ENCODE measurements around the gene OSER1. TPM values are rescaled to one million over a fixed set of nuclear protein-coding genes. Genes with fewer than 3 reads are reported as not detected.

OSER1 gene
- total and polyA plus RNA-seq, 9 of the 15 experiments (the other 6 are each of a cell fraction or from before 2014, with no cell fraction given) = 15.5 to 57.3 (median 19.9) TPM

DNA sequence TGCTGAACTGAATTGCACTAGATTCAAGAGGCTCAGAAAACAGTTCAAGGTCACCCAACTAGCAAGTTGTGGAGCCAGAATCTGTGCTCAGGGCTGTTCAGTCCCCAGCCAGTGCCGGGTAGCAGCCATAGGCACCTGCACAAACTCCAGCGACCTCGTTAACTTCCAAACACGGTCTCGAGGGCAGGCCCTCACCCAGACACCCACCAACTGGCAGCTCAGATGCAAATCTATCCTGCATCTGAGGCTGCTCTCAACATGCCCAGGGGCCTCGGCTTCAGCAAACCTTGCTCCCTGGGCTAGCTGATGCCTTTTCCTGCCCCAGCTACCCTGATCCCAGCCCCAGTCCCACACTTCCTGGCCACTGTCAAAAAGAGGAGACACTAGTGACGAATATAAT lies 27.3 kb downstream of the OSER1 start (continued):
- TF ChIP-seq, protein P1, sequence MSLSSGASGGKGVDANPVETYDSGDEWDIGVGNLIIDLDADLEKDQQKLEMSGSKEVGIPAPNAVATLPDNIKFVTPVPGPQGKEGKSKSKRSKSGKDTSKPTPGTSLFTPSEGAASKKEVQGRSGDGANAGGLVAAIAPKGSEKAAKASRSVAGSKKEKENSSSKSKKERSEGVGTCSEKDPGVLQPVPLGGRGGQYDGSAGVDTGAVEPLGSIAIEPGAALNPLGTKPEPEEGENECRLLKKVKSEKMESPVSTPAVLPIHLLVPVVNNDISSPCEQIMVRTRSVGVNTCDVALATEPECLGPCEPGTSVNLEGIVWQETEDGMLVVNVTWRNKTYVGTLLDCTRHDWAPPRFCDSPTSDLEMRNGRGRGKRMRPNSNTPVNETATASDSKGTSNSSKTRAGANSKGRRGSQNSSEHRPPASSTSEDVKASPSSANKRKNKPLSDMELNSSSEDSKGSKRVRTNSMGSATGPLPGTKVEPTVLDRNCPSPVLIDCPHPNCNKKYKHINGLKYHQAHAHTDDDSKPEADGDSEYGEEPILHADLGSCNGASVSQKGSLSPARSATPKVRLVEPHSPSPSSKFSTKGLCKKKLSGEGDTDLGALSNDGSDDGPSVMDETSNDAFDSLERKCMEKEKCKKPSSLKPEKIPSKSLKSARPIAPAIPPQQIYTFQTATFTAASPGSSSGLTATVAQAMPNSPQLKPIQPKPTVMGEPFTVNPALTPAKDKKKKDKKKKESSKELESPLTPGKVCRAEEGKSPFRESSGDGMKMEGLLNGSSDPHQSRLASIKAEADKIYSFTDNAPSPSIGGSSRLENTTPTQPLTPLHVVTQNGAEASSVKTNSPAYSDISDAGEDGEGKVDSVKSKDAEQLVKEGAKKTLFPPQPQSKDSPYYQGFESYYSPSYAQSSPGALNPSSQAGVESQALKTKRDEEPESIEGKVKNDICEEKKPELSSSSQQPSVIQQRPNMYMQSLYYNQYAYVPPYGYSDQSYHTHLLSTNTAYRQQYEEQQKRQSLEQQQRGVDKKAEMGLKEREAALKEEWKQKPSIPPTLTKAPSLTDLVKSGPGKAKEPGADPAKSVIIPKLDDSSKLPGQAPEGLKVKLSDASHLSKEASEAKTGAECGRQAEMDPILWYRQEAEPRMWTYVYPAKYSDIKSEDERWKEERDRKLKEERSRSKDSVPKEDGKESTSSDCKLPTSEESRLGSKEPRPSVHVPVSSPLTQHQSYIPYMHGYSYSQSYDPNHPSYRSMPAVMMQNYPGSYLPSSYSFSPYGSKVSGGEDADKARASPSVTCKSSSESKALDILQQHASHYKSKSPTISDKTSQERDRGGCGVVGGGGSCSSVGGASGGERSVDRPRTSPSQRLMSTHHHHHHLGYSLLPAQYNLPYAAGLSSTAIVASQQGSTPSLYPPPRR (CRISPR knock-in tag; IDR thresholded peaks at IDR 0.05; ENCODE audit: borderline replicate concordance) = no peak
- TF ChIP-seq CTBP1 (IDR thresholded peaks at IDR 0.05; ENCODE audit: borderline replicate concordance) = no peak

DNA sequence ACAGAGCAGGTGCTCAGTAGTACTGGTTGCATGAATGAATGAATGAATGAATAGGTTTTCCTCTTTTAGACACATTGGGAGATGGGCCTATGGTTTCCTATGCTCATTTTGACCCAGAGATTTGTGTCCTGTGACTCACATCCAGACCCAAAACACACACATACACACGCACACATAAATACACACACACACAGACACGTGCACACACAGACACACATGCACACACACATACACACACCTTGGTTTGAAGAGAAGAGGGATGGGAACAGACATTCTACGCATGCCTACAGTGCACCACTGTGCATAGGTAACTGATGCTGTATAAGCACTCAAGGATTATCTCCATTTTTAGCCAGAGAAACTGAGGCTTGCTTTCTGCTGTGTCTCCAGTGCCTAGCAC lies 27.7 kb downstream of the OSER1 start:
- H2AFZ ChIP-seq (ENCODE audit: low read depth, low read length) = no peak overlapping the region
- in situ Hi-C loops (cut with MboI) (no loop called here), intact Hi-C loops (cut with micrococcal nuclease) (no loop called here)
- WGBS (ENCODE audit: insufficient coverage, low coverage, missing lambda C conversion rate) = 2% methylated on average over 3 of the region's 3 CpGs
- H3K27ac ChIP-seq (ENCODE audit: extremely low read depth, low read depth, low read length) = no peak overlapping the region
- DNase-seq (ENCODE audit: extremely low read depth in 1 of 4, low spot score in 3 of 4) (no peak), FAIRE-seq (no peak), ATAC-seq (no peak)
- H3K9ac ChIP-seq (ENCODE audit: insufficient read depth in 1 of 2, low read depth in 2 of 2, low read length in 2 of 2) = no peak overlapping the region
- no peaks in the 10 kb centered on the region for H3K9me3 ChIP-seq (replicated peaks; ENCODE audit: control insufficient read depth, insufficient read depth, low read depth, low read length)
- BruUV-seq (replicated peaks) = no TSS peak
- TF ChIP-seq ZNF24 (IDR thresholded peaks at IDR 0.05) = peak; percentile 27; the same call in 1 of the 2 replicates
- TF ChIP-seq TAL1 (IDR thresholded peaks at IDR 0.05) = no peak
- H3K9me1 ChIP-seq (ENCODE audit: control insufficient read depth, insufficient read depth, low read length) = no peaks in the 10 kb centered on the region
- peaks cover 0 to 4% of the 10 kb centered on the region in 2 experiments; a peak in 1 of 5 replicates for H3K4me1 ChIP-seq (replicated peaks in 1 of 2; ENCODE audit: control insufficient read depth in 2 of 2, insufficient read depth in 2 of 2, low read length in 2 of 2)
- H3K36me3 ChIP-seq (ENCODE audit: control insufficient read depth, insufficient read depth, low read length) = no peaks in the 10 kb centered on the region
- H3K4me3 ChIP-seq = no peak overlapping the region
- CTCF ChIA-PET (ENCODE audit: low intra/inter-chr PET ratio) = no interaction called here
- H3K79me2 ChIP-seq (ENCODE audit: control insufficient read depth, insufficient read depth, low read length) = no peaks in the 10 kb centered on the region
- H4K20me1 ChIP-seq (replicated peaks; ENCODE audit: control insufficient read depth, insufficient read depth, low read length) = no peaks in the 10 kb centered on the region; the same call in 1 of the 2 replicates
- peaks cover 32 to 56% of the 10 kb centered on the region in 2 experiments for H3K27me3 ChIP-seq (ENCODE audit: control insufficient read depth in 2 of 2, insufficient read depth in 2 of 2, low read length in 2 of 2)
- H3K4me2 ChIP-seq (ENCODE audit: insufficient read depth, low read length) = no peak overlapping the region
- POLR2A ChIA-PET = no interaction called here
